ENCODE results near the gene GRPEL2.
A peak's percentile ranks its signal among the peaks of the same experiment; 100 is the strongest.

The GRPEL2 gene, protein sequence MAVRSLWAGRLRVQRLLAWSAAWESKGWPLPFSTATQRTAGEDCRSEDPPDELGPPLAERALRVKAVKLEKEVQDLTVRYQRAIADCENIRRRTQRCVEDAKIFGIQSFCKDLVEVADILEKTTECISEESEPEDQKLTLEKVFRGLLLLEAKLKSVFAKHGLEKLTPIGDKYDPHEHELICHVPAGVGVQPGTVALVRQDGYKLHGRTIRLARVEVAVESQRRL

DNA sequence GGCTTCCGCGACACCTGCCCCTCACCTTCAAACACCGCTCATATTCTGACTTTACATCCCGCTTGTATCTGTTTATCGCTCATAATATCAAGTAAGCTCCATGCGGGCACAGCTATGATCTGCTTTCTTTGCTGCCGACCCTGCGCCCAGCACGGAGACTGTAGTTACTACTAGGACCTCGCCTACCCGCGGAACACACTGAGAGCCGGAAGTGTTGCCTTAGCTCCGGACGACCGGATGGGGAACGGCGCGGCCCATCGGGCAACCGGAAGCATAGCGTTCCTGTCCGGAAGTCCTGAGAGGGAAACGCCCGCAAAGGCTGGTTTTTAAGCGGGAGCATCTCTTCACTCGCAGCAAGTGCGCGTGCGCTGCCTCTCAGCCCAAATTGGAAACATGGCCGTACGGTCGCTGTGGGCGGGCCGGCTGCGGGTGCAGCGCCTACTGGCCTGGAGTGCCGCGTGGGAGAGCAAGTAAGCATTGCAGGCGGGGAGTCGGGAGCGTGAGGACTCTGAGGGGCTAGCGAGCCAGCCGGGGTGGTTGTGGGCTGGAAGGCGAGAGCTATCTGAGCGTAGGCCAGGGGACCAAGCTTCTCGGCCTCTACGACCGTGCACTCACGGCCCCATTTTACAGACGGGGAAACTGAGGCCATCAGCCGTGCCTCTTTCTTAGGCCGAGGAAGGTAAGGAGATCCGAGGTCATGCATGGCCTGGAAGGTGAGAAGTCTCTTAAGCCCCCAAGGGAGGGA is at the start of gene GRPEL2:
Gene GRPEL2, plus strand, starts transcription at position 353 of the 745 bp plus-strand sequence. Its CDS starts 41 bp downstream, at position 394.
- peak; percentile 97 for DNase-seq (ENCODE audit: low spot score)

DNA sequence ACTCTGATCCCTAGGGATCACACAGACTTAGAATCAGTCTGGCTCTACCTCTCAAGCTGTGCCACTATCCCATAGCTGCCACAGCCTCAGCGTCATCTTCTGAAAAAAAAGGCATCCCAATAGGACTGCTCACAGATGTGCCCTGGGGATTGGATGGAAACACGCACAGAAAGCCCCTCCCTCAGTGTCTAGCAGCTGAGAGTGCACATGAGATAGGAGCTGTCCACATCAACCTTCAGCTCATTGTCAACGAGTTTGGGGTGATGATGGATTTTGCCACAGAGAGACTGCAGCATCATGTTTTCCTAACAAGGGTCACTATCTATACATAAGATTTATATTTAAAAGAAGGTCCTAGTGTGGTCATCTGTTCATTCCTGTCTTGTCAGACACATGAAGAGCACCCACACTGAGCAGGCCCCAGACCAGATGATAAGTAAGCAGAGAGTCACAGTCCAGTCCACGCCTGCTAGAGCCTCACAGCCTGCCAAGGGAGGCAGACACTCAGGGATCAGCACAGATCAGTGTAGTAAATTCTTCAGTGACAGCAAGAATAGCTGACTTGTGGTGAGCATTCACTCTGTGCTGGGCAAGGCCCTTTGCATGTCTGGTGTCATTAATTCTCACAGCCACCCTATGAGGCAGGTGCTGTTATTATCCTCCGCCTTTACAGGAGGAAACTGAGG is 47.8 kb upstream of the GRPEL2 start:
- no peak for DNase-seq (ENCODE audit: low spot score)

DNA sequence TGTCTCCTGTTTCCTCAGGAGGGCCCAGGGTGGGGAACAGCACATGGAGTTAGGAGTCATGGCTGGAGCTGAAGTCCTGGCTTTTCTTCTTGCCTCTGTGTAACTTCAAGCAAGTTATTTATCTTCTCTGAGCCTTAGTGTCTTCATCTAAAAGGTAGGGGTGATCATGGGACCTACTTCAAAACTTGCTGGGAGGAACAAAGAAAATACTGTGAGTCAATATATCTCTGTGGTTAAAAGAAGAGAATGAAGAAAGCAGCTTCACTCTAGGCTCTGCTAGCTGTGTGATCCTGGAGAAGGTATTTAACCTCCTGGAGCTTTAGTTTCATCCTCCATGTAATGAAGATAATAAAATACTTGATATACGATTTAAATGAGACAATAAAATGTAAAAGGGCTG is 47.1 kb upstream of the GRPEL2 start:
- DNase-seq (ENCODE audit: low spot score): no peak

GRCh38 chr5:149298842-149299404 is 46.4 kb upstream of the GRPEL2 start:
- DNase-seq (ENCODE audit: low spot score): no peak

DNA sequence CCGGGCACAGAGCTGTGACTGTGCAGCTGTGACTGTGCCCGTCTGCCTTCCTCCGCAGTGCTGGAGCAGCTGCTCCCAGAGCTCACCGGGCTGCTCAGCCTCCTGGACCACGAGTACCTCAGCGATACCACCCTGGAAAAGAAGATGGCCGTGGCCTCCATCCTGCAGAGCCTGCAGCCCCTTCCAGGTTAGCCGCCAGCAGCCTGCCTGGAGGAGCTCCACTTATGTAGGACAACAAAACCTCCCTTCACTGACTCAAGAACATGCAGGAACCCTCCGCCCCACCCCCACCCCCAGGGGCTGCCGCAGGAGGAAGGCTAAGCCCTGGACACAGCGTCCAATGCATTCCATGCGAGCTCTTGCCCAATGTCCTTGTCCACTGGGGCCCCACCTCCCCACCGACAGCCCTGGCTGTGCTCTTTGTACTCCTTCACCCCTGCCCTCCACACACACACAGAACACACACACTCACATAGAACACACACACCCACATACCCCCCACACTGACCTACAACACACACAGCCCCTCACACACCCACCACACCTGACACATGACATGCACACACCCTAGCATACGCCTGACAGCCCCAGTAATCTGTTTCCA is 45.7 kb upstream of the GRPEL2 start:
- no peak for DNase-seq (ENCODE audit: low spot score)

GRCh38 chr5:149300441-149300840 is 44.9 kb upstream of the GRPEL2 start:
- DNase-seq (ENCODE audit: low spot score): no peak

DNA sequence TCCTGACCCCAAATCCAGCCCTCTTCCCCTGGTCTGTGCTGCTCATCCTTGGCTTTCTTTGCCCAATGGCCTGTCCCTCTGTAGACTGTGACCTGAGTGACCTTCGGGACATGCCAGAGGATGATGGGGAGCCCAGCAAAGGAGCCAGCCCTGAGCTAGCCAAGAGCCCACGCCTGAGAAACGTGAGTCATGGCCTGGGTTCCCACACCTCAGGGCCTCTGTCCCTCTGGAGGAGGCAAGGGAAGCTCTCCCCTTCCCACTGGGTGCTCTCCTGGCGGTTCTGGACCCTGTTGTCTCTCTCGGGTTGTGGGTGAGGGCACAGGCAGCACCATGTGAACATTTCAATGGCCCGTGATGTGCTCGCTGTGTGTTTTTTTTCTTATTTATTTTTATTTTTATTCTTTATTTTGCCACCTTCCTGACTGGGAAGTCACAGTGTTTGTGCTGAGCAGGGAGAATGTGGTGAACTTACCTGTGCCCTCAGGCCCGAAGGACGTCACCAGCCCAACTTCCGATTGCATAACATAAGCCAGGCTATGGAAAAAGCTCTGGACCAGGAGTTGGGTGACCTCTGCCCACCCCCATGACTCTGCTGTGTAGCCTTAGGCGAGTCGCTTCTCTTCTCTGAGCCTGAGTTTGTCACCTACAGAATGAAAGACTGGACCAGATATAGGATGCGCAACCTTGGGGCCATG is 44.1 kb upstream of the GRPEL2 start:
- DNase-seq (ENCODE audit: low spot score): no peak

GRCh38 chr5:149301744-149302380 is 43.4 kb upstream of the GRPEL2 start:
- no peak for DNase-seq (ENCODE audit: low spot score)

DNA sequence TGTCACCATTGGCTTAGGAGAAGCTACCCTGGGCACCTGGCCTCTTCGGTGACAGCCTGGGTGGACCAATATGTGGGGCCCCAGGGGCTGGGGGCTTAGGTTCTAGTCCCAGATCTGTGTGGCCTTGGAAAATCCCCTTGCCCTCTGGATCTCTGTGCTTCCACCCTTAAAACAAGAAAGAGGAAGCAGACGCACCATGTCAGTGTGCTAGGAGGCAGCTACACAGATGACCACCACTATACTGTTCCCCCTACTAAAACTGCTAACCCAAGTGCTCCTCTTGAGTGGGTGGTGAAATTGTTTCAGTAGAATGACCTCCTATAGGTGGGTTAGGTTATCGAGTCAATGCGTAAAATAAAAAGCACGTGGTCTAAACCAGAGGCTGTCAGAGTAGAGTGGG is 42.7 kb upstream of the GRPEL2 start:
- DNase-seq (ENCODE audit: low spot score): no peak

DNA sequence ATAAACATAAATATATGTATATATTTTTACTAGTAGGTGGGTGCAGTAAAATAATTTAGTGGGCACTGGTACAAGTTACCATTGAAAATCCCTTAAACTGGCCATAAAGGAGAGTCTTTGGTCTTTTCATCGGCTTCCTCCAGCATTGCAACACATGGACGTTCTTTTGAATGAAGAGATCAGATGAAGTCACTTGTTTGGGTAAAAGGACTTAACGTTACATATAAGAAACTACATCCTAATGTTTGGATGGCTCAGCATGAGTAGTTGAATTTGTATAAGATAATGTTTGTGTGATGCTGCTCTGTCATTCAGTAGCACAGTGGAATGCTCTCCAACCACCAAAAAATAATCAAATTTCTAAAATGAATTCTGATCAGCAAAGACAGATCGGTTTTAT is 42.1 kb upstream of the GRPEL2 start:
- no peak for DNase-seq (ENCODE audit: low spot score)

- no peak for DNase-seq (ENCODE audit: low spot score)
Observed at GRCh38 chr5:149304195-149305078, 40.9 kb upstream of the GRPEL2 start.

- no peak for DNase-seq (ENCODE audit: low spot score)
Observed at GRCh38 chr5:149309354-149309753, 35.9 kb upstream of the GRPEL2 start.

DNA sequence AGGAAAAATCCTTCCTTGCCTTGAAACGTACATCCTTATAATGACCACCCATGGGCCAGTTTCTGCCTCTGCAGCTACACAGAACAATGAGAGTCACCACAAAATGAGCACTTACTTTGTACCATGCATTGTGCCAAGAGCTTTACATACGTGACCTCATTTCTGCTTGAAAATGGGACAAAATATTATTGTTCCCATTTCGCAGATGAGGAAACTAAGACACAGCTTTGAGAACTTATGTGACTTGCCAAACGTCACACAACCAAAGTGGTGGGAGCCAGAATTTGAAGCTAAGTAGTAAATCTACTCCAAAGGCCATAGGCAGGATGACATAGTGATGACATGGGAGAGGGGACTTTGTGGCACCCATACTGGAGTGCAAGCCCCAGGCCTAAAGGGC is 34.8 kb upstream of the GRPEL2 start:
- DNase-seq (ENCODE audit: low spot score): no peak

GRCh38 chr5:149310947-149311658 is 34.2 kb upstream of the GRPEL2 start:
- no peak for DNase-seq (ENCODE audit: low spot score)

GRCh38 chr5:149313151-149313841 is 32.0 kb upstream of the GRPEL2 start:
- no peak for DNase-seq (ENCODE audit: low spot score)

DNA sequence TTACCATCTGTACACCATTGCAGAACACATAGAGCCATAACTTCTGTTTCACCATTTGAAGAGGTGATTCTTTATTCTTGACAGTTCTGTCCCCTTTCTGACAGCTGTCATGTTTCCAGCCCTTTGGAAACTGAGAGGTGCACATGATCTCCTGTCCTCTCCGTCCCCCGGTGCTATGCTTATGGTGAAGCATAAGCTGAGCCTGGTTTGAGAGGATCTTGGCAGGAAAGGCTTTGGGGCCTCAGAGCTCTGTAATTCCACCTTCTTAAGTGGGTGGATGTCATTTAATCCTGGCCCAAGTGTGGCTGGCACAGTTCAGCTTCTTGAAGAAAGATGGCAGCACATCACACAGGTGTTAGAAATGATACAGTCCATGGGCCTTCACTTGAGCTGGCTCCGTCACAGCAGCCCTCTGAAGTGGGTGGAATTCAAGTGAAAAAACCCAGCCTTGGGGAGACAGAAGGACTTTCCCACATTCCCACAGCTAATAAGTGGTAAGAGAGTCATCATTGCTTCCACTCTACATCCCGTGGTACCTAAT is 30.7 kb upstream of the GRPEL2 start:
- no peak for DNase-seq (ENCODE audit: low spot score)

DNA sequence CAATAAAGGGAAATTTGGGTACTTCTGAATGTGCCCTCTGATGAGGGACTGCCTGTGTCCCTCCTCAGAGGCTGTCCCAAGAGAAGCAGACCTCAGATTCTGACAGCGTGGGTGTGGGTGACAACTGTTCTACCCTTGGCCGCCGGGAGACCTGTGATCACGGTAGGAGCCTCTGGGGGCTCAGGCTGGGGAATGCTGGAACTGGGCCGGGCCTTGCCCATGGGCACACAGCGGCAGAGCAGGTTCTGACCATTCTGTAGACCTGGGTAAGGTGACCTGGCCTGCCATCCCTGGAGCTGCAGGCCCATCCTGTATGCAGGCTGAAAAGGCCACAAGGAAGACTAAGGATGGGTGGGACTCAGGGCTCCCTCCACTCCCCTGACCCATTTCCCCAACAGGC is 29.5 kb upstream of the GRPEL2 start:
- no peak for DNase-seq (ENCODE audit: low spot score)

DNA sequence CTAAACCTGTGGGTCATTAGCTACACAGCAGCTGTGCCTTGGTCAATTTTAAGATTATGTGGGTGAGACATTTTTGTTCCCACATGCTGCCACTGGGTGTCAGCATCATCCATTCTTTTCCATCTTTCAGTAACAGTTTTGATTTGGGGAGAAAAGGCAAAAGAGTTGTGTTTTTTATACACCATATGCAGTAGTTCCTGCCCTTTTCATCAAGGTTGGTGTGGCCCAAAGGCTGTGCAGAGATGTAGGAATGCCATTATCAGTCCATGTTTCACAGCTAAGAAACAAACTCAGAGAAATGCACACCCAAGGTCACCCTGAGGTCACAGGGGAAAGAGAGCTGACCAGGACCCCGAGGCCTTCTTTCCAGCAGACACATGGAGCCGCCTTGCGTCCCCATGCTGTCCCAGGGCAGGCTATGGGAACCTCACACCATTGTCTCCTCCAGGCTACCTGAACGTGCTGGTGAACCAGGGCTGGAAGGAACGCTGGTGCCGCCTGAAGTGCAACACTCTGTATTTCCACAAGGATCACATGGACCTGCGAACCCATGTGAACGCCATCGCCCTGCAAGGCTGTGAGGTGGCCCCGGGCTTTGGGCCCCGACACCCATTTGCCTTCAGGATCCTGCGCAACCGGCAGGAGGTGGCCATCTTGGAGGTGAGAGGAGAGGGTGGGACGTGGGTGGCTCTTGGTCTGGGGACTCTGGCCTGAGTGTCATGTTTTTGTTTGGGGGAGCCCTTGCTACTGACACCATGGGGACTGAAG is 27.8 kb upstream of the GRPEL2 start:
- peak; percentile 71 for DNase-seq (ENCODE audit: low spot score)

All from Ammon's horn (tissue), 1 donor.